Dedifferentiated amniotic fluid mesenchymal stem cell (primary cell): Measurements from ENCODE around the gene MOB3A.
A peak's percentile ranks its signal among the peaks of the same experiment; 100 is the strongest.

Source experiments
- DNase-seq: peaks from one replicate; pipeline ENCODE4 v3.0.0-alpha.2; 2016; ENCODE audit errors: extremely low spot score

The MOB3A gene

DNA sequence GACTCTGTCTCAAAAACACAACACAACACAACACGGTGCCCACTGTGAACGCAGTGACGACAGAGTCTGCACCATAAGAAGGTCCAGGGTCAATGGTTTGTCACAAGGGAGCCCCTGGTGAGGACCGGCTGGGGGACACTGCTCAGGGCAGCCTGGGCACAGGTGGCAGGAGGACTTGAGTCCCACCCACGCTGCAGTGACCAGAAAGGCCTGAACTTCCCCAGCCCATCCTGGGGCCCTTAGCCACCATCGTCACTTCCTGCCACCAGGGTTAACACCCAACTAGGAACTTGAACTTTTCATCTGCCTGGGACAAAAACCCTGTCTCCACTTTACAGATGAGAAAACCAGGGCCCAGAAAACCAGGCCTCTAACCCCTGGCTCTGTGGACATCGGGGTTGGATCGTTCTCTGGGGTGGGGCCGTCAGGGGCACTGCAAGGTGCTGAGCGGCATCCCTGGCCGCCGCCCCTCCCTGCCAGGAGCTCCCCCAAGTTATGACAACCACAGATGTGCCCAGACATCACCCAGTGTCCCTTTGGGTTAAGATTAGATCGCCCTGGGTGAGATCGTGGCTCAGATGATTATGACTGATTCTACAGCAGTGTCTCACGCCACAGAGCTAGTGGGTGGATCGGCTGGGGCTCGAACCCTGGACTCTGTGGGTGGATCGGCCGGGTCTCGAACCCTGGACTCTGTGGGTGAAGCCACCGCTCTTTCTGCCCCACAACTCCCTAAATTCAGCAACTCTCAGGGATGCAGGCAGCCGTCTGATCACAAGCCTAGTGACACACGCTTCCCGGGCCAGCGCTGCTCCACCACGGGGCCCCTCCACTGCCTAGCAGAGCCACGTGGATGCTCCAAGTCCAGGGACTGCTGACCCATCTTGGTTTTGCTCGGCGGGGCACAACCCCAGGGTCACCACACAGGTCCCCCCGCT is 14.0 kb downstream of the MOB3A start:
- DNase-seq: no peak

DNA sequence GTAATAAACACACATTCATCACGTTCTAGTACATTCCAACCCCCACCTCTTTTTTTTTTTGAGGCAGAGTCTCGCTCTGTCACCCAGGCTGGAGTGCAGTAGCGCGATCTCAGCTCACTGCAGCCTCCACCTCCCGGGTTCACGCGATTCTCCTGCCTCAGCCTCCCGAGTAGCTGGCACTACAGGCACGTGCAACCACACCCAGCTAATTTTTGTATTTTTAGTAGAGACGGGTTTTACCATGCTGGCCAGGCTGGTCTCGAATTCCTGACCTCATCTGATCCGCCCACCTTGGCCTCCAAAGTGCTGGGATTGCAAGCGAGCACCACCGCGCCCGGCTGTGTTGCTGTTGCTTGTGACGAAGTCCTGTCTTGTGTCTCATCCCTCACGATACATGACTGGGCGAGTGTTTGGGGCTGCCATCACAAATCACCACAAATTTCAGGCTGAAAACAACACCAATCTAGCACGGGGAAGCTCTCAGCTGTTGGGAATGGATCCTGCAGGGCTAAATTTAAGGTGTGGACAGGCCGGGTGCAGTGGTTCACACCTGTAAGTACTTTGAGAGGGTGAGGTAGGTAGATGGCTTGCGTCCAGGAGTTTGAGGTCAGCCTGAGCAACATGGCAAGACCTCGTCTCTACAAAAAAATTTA is 15.7 kb downstream of the MOB3A start:
- no peak for DNase-seq

DNA sequence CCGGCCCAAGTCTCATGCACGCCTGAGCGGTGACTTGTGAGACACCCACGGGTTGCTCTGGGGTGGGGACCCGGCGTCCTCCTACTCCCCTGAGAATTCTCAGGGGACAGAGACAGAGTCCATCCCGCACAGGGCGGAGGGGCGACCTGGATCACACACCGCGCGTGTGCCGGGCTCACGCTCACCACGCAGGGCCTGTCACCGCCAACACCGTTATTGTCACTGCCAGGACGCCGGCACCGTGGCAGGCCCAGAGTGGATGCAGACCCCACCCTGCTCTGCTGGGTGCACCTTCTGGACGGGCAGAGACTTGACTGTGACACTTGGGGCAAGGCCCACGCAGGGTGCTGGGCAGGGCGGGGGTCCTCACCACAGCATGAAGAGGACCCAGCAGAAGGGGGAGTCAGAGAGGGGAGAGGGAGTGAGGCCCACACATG is 16.2 kb downstream of the MOB3A start:
- no peak for DNase-seq

DNA sequence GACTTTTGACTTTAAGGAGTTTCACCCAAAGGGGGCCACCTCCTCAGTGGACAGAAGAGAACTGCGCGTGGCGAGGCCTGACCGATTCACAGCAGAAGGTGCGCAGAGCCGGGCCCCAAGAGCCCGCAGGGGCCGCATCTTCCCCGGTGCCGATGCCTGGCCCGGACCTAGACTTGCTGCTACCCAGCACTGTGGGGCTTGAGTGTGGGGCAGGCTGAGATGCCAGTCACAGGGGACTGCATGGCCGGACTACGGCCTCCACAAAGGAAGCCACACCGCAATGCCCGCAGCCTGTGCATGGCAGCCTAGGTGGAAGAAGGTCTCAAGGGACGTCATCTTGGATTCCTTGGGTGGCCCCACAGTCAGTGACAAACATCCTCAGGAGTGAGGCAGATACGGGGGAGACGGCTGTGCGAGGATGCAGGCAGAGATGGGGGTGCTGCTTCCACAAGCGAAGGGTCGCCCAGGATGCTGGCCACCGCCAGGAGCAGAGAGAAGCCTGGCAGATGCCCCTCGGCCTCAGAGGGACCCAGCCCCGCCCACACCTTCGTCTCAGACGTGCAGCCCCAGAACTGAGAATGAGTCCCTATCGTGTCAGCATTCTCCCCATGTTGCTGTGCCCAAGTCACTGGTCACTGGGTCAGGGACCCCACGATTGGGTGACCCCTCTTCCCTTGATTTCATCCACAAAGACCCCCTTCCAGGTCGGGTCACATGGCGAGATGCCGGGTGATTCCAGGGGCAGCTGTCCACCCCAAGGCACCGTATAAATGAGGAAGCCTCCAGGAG is 16.9 kb downstream of the MOB3A start:
- DNase-seq: no peak

DNA sequence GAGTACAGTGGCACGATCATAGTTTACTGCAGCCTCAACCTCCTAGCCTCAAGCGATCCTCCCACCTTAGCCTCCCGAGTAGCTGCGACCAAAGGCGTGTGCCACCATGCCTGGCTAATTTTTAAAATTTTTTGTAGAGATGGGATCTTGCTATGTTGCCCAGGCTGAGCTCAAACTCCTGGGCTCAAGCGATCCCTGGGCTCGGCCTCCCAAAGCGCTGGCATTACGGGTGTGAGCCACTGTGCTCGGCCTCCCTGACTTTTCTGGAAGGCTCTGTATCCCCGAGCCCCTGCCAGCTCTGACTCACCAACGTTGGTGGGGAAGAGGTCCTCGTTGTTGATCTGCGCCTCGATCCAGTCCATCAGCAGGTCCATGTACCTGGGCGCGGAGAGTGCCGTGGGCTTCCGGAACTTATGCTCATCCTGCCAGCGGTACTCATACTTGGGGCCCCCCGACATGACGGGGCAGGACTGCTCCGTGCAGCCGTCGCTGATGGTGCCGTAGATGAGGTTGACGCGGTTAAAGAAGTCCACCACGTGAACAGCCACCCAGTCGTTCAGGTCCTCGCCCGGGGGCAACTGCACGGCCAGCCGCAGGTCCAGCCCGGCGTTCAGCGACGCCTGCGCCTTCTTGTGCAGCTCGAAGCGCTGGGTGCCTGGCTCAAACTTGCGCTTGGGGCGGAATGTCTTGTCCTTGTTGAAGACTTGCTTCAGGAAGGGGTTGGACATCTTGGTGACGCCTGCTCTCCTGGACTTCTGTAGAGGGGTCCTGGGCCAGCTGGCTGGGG is 18.1 kb downstream of the MOB3A start:
- DNase-seq: no peak

DNA sequence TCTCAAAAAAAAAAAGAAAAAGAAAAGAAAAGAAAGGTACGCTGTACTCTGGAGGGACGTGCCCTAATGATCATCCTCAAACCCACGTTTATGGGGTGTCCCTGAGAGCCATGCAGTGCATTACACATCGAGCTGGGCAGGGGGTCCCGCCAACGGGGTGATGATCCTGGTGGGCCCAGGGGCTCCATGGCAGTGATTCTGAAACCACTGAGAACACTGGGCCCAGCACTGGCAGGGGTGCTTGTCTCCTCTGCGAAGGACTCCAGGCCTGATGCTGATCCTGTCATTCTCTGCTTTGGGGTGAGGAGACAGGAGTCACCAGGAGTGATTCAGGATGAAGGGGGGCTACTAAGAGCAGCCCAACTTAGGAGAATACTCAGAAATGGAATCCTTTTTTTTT is 18.7 kb downstream of the MOB3A start:
- DNase-seq: no peak

DNA sequence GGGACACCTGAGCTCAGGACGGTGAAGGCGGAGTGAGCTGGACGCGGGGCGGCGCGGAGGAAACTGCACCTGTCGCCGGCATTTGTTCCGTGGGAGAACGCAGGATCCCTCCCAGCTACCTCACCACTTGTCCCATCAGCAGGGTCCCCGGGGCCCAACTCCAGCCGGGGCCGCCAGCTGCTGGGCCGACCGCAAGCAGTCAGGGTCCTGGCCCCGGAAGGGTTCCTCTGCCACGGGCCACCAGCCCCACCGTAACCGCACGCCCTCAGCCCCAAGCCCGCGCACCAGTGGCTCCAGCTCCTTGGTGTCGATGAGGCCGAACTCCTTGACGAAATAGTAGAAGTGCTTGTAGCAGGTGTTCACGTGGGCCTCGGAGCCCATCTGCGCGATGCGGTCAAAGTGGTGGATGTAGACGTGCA is 19.6 kb downstream of the MOB3A start:
- DNase-seq: no peak

DNA sequence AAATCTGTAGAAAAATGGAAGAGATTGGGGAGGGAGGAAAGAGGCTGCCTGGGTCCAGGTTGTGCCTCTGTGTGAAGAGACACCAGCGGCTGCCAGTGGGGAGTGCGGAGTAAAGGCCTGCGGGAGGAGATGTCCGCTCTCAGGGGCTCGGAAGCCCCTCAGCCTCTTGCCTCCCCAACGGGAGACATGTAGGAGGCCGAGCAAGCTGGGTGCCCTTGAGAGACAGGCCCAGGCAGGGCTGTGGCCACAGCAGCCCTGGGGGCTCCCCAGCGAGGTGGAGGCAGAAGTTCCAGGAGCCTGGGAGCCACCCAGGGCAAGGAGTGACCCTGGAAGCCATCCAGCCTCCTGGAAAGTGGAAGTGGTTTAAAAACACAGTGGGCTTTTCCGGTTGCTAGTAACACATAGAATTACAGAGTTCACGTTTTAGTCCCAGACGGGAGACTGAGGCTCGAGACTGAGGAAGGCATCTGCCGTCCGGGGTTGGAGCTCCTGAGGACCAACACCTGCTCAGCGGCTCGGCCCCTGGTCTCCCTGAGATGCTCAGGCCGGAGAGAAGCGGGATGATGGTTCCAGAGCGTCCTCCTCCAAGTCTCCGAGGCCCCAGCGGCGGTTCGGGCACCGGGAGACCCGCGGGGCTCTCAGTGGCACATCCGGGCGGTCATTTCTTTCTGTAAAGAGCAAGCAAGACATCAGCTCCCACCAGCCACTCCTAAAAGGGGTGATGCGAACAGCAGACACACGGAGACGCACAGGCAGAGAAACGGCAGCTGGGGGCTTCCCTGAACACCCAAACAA is 23.2 kb downstream of the MOB3A start:
- no peak for DNase-seq

DNA sequence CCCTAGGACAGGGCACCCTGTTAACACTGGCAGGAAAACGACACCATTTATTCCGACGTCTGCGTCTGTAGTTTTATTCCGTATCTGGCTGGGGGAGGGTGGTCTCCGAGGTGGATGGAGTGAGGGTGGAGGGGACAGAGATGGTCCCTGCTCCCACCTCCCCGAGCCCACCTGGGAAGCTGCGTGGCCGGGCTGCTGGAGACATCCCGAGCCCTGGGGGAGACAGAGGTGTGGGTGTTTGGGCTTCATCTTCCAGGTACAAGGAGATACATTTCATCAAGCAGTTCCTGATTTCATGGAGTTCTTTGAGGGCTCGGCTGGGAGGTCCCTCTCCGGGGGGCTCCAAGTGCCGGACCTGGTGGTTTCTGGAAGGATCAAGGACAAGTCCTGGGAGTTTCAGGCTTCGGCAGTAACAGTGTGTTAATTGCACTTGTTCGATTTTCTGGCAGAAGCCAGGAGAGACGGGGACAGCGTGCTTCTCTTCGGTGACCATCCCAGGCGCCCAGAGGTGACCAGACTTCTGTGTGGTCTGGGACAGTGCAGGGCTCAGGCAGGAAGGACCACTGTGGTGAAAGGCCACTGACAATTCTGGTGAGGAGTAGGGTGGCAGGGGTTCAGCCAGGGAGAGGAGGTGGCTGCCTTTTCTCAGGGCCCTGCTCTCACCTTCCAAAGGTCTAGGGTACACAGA is 25.0 kb downstream of the MOB3A start:
- DNase-seq: no peak

DNA sequence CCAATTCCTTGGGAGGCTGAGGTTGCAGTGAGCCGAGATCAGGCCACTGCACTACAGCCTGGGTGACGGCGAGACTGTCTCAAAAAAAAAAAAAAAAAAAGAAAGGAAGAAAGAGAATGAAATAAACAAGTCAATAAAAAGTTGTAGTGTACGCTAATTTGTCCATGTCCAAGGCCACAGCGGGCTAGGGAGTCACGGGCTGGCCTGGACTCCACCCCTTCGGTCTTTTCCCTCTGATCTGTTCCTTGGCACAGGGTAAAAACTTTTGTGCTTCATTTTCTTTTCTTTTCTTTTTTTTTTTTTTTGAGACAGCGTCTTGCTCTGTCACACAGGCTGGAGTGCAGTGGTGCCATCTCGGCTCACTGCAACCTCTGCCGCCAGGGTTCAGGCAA is 25.7 kb downstream of the MOB3A start:
- no peak for DNase-seq

DNA sequence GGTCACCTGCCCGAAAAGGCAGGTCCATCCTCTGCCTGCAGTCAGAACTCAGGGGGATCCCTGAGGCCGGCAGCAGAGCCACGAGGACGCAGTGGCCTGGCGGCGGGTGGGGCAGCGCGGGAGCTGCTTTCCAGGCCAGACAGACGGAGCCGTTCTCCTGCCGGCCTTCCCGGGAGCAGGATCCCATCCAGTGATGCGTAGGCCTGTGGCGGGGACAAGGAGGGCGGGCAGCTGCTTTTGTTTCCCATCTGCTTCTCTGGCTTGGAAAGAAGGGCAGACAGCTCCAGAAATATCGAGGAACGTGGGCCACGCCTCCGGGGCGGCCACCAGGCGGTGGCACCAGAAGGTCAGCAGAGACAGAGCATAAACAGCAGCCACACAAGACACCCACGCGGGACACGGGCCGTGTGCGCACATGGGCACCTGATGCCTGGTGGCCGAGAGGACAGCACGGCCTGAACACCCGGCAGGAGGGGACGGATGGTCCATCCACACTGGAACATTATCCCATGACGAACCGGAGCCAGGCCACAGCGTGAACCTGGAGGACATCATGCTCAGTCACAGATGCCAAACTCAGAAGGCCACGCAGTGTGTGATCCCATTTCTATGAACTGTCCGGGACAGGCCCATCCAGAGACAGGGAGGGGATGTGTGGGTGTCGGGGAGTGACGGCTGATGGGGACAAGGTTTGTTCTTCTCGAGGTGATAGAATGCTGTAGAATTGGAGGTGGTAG is 31.2 kb downstream of the MOB3A start:
- DNase-seq: no peak

DNA sequence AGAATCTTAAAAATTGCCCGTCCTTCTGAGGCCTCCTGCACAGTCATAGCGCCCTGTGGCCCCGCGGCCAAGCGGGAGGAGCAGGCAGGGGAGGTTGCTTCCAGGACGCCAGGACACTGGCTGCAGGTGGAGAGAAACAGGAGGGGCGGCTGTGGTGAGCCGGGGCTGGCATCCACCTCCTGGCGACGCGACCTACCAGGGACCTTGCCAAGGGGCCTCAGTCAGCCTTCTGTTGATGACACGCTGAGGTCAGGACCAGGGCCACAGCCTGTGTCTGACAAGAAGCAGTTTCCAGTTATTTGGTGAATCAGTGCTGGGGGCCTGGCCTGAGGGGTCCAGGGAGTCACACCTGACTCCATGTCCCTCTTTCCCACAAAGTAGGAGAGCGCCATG is 31.7 kb downstream of the MOB3A start:
- no peak for DNase-seq

DNA sequence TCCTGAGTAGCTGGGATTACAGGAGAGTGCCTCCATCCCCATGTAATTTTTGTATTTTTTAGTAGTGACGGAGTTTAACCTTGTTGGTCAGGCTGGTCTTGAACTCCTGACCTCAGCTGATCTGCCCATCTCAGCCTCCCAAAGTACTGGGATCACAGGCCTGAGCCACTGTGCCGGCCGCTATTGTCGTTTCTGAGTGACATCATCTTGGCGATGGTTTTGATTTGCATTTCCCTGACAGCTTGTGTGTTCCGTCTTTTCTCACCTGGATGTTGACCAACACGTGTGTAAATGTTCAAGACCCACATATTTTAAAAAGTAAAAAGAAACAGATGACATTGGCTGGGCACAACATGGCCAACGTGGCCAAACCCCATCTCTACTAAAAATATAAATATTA is 32.3 kb downstream of the MOB3A start:
- DNase-seq: no peak

DNA sequence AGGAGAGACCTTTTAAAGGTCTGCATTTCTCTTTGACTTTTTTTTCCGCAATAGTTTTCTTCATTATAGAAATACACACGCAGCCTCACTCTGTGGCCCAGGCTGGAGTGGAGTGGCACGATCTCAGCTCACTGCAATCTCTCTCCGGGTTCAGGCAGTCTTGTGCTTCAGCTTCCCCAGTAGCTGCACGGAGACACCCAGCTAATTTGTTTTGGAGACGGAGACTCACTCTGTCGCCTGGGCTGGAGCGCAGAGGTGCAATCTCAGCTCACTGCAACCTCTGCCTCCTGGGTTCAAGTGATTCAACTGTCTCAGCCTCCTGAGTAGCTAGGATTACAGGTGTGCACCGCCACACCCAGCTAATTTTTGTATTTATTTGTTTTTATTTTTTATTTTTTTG is 33.4 kb downstream of the MOB3A start:
- no peak for DNase-seq

DNA sequence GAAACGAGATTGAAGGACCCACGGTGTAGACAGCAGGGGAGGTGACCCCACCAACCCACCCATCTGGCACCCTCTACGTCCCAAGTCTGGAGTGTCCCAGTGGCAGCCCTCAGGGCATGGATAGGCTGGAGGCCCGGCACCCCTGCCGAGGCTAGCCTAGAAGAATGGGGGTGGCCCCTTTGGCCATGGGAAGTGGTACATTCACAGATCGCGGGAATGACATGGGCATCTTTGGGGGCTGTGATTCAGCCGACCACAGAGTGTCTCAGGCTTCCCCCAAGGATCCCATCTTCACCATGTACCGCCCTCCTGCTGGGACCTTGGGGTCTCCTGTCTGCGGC is 33.8 kb downstream of the MOB3A start:
- DNase-seq: no peak

DNA sequence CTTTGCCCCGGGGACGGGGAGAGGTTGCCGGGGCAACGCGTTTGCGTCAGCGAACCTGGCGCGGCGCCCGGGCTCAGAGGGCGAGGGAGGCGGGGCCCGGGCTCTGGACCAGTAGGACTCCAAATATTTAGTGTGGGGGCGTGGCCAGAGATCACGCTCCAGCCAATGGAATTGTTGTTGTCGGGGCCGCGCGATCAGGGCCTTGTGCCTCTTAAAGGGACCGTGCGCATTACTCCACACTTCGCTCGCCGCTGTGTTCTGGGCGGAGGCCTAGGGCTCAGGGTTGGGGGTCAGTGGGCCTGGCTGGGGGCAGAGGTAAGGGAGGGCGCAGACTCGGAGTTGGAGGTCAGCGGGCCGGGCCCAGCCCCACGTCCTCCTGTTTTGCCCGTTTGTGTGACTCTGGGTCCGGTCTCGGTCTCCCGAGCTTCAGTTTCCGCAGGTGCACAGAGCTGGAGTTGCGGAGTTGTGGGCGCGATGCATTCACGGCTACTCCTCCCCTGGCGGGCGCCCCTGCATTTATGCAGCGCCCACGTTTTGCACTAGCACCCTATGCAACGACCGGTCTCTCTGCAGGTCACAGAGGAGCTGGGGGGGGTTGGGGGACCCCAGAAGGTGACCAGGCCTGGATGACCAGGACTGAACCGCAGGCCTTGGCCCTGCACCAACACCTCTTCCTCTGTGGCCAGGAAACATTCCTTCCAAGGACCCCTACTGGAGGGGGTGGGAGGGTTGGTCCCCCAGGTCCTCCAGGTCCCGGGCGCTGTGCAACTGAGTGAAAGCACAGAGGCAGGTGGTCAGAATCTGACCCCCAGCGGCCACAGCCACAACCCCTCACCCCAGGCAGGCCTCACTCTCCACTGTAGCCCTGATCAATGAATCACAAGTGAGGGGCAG is 34.4 kb downstream of the MOB3A start:
- DNase-seq: peak; percentile 97

DNA sequence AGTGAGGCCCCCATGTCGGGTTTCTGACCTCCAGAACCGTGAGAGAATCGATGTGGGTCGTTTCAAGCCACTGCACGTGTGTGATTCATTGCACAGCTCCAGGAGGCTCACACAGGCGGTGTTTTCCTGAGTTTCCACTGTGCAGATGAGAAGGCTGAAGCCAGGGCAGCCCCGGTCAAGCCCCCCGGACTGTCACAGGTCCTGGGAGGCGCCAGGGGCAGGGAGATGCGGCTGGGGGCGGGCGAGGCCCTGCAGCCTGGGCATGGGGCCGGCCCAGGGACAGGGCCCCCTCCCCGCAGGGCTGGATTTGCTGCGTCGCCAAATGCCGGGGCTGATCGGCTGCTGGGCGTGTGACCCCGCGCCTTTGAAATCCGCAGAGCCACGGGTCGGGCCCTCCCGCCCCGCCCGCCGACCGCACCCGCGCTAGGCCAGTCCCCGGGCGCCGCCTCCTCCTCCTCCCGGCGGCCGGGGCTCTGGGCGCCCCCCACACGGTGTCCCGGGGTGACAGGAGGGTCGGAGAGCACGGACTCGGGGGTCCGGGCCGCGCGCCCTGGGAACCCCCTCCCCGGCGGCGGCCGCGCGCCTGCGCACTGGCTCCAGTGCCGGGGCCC is 35.1 kb downstream of the MOB3A start:
- peak; percentile 34 for DNase-seq
